Activated naive CD4-positive, alpha-beta T cell (primary cell): ENCODE results near the gene GSTM5.
"Not testable (repeated sequence)": the region's sequence is repeated elsewhere in the genome, so short reads cannot be mapped to it uniquely, and the experiment has no call there.

ENCODE experiments used
- DNase-seq, 4 experiments: peaks; one replicate each; lab custom pipeline; 2025; lab: John Stamatoyannopoulos, UW

Gene GSTM5

DNA sequence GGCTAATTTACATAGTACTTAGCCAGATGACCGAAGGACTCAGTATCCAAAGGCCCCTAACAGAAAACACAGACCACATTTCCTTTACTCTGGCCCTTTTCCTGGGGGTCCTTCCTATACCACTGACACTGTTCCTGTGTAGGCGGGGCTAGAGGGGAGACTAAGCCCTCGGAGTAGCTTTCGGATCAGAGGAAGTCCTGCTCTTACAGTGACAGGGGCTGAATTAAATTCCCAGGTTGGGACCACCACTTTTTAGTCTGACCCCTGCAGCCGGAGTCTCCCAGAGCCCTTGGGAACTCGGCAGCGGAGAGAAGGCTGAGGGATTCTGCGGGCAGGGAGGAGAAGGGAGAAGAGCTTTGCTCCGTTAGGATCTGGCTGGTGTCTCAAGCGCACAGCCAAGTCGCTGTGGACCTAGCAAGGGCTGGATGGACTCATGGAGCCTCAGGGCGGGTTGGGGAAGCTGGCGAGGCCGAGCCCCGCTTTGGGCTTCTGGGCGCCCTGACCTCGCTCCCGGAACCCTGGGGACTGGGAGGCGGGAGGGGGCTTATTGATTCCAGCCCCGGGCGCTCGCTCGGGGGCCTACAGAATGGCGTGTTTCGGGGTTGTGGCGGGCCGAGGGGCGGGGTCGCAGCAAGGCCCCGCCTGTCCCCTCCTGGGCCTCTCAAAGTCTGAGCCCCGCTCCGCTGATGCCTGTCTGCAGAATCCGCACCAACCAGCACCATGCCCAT lies at the start of gene GSTM5:
Gene GSTM5 (plus strand): TSS at position 659 of the 728 bp plus-strand sequence. CDS start 62 bp downstream, at position 721.
- not testable (repeated sequence) for DNase-seq

DNA sequence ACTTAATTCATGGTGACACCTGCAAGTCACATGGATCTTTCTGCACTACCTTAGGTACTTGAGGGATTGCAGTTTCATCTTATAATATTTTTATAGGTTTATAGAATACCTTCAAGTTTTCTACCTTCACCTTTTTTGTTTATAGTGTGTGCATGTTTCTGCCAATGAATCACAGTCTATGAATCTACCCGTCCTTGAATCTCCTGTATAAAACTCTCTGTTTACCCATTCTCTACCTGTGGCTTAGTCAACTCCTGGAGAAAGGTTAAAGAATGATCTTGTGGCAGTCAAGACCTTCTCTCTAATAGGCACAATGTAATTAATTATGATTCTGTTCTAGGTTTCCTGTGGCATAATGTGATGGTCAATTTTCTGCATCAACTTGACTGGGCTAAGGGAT lies 47.4 kb upstream of the GSTM5 start:
- no peak for DNase-seq

DNA sequence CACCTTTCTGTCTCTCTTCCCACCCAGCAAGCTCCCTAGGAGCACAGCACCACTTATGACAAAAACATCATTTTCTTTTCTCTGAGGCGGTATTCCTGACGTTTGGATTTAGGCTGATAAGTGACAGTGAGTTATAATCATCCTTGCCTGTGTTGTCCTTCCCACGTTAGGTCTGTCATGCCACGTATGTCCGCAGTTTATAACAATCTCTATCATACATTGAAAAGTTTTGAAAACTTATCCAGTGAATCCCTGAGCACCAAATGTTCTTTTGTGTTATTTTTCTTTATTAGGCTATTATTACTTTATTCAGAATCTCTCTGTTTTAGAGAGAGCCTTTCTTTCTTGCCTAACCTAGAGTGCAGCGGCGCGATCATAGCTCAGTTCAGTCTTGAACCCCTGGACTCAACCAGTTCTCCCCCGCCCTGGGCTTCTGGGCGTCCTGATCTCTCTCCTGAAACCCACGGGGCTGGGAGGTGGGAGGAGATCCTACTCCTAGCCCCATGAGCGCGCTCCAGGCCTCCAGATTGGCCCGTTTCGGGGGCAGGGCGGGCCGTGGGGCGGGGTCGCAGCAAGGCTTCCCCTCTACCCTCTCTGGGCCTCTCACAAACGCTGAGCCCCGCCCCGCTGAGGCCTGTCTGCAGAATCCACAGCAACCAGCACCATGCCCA lies 44.5 kb upstream of the GSTM5 start, which contains the start of gene GSTM2:
Gene GSTM2 (plus strand): TSS at position 606 of the 671 bp plus-strand sequence. CDS start 59 bp downstream, at position 665.
- DNase-seq, result peak; percentile 43 to 85 (median 72)

DNA sequence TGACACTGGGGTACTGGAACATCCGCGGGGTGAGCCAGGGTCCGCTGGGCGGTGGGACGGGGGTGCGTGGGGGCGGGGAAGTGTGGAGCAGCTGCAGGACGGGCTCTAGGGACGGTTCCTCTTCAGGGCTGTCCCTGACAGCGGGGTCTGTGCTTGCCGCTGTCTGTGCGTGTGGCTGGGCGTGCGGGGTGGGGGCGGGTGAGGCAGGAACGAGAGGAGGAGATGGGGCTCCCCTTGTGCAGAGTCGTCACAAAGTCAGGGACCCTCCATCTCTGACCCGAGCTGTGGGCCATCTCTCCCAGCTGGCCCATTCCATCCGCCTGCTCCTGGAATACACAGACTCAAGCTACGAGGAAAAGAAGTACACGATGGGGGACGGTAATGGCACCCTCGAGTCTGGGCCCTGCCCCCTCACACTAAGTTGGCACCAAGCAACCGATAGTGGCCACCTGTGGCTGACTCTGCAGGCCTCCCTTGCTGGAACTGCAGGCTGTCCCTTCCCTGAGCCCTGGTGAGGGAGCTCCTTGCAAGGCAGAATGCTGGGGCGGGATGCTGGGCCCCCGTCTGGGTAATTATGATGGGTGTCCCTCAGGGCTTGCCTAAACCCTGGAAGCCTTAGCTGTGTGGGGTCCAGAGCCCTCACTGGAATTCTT lies 43.8 kb upstream of the GSTM5 start:
- no peak for DNase-seq

DNA sequence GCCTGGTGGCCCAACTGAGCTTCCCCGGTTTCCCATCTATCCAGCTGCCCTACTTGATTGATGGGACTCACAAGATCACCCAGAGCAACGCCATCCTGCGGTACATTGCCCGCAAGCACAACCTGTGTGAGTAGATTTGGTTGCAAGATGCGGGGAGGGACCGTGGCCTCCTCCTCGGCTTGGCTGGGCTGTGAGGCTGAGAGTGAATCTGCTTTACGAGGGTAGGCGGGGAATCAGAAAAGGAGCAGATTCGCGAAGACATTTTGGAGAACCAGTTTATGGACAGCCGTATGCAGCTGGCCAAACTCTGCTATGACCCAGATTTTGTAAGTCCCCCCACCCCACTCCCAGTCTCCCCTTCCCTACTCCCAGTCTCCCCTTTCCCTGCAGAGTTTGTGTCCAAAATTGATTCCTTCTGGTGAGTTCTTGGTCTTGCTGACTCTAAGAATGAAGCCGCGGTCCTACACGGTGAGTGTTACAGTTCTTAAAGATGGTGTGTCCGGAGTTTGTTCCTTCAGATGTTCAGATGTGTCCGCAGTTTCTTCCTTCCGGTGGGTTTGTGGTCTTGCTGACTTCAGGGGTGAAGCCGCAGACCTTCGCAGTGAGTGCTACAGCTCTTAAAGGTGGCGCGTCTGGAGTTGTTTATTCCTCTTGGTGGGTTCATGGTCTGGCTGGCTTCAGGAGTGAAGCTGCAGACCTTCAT lies 42.7 kb upstream of the GSTM5 start:
- DNase-seq, result no peak

DNA sequence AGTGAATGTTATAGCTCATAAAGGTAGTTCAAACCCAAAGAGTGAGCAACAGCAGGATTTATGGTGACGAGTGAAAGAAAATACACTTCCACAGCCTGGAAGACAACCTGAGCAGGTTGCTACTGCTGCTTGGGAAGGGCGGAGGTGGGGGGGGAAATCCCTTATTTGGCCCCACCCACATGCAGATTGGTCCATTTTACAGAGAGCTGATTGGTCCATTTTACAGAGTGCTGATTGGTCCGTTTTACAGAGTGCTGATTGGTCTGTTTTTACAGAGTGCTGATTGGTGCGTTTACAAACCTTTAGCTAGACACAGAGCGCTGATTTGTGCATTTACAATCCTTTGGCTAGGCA lies 42.1 kb upstream of the GSTM5 start:
- DNase-seq, result not testable (repeated sequence)

DNA sequence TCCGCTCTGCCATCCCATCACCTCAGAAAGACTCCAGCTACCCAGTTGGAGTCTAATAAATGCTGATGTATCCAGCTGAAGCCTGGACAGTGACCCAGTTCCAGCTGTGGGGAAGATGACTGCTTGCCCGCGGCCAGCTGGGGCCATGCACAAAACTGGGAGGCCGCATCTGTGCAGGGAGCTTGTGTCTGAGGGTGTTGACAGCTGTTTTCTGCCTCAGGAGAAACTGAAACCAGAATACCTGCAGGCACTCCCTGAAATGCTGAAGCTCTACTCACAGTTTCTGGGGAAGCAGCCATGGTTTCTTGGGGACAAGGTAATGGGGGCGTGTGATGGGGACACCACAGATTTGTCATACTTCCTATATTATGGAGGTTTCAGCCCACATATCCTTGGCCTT lies 41.0 kb upstream of the GSTM5 start:
- no peak for DNase-seq

DNA sequence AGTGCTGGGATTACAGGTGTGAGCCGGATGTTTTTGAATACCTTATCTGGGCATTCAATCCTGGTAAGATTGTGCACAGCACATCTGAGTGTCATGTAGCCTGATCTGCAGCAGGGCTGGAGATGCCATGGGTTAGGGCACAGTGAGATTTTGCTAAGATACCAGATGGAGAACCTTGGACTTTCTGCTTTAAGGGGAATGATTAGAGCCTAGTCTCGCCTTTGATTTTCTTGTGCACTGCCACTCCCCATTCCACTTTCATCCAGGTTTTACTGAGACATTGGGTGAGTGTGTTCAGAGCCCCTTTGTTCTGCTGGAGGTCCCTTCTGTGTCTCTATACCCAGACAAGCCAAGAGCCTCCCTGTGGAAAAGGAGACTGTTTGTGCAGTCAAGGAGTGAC lies 38.2 kb upstream of the GSTM5 start:
- DNase-seq, result not testable (repeated sequence)

DNA sequence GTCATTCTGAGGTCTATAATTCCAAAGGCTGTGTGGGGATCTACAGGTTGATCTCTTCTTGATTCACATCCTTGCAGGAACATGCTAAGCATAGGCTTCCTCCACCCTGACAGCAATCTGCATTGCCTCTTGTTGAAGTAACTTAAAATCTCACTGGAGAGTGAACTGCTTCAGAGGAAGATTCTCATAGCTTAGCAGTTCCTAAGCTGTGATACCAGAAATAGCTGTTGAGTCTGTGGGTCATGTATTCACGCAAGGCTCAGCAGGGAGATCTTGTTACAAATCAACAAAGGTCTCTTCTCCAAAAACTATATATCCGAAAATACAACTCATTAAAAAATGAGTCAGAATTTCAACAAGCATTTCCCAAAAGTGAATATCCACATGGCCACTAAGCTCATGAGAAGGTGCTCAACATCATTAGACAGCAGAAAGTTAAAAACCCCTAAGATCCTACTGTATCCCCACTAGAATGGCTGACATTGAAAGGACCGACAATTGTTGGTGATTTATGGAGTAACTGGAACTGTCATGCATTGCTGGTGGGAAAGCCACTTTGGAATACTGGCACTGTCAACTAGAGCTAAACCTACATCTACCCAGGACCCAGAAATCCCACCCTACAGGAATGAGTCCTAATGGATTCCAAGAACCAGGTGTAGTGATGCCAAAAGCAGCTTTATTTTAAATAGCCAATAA lies 35.2 kb upstream of the GSTM5 start:
- DNase-seq, result not testable (repeated sequence)

DNA sequence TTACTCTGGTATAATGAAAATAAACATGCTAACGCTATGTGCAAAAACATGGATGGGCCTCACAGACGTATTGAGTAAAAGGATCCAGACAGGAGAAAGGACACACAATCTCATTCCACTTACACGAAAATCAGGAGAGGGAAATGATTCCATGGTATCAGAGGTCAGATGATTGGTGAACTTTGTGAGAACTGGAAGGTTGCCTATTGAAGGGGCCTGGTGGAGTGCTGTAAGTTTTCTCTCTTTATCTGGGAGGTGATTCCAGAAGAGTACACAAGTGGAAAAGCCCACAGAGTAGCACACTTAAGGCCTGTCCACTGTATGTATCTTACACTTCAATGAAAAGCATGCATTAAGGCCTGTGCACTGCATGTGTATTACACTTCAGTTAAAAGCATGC lies 34.6 kb upstream of the GSTM5 start:
- DNase-seq, result no peak

DNA sequence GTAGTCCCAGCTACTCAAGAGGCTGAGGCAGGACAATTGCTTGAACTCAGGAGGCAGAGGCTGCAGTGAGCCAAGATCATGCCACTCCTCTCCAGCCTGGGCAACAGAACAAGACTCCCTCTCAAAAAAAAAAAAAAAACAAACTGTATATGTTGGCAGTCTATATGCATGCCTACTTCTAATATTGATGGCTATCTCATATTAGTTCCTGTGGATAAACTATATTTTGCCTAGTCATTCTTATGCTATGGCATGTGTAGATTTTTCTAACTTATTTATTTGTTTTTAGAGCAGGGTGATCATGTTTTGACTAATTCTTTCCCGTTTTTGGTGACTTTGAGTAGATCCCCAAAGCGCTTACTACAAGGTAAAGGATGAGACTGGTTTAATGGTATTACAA lies 33.4 kb upstream of the GSTM5 start:
- DNase-seq, result not testable (repeated sequence)

DNA sequence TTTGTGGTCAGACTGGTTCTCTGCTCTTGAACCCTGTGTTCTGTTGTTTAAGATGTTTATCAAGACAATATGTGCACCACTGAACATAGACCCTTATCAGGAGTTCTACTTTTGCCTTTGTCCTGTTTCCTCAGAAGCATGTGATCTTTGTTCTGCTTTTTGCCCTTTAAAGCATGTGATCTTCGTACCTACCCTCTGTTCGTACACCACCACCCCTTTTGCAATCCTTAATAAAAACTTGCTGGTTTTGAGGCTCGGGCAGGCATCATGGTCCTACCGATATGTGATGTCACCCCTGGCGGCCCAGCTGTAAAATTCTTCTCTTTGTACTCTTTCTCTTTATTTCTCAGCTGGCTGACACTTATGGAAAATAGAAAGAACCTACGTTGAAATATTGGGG lies 27.3 kb upstream of the GSTM5 start:
- not testable (repeated sequence) for DNase-seq

DNA sequence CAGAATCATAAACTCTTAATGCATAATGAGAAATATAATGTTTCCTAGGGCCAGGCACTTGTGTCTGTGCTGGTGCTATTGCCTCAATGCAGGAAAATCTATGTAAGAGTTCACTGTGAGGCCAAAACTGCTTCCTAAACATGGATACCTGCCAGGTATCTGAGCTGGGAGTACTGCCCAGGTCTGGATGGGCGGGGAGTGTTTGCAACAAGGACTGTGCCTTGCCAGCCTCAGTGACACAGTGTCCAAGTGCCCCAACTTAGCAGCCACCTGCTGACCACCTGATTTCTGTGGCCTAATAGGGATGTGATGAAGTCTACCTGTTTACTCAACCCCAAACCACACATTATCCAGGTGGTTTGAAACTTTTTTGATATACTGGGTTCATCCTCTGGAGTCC lies 26.7 kb upstream of the GSTM5 start:
- not testable (repeated sequence) for DNase-seq

DNA sequence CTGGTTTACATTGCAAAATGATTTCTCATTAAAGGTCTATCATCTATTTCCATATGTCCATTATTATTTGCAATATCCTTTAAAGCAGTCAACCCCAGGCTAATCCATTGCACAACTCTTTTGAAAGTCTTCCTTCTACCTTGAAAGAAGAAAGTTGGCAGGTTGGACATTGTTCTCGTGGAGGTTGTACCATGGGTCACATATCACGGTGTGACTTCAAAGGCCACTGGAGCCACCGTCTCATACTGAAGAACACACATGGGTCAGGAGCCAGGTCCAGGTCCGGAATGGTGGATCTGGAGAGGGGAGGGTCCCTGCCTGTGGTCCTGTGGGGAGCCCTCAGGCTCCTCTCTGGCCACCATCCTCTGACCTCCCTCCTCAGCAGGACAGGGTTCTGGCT lies 26.2 kb upstream of the GSTM5 start:
- DNase-seq, result not testable (repeated sequence)

DNA sequence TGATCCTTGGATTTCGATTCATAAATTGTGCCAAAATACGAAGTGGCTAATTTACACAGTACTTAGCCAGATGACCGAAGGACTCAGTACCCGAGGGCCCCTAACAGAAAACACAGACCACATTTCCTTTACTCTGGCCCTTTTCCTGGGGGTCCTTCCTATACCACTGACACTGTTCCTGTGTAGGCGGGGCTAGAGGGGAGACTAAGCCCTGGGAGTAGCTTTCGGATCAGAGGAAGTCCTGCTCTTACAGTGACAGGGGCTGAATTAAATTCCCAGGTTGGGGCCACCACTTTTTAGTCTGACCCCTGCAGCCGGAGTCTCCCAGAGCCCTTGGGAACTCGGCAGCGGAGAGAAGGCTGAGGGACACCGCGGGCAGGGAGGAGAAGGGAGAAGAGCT lies 24.9 kb upstream of the GSTM5 start:
- DNase-seq, result not testable (repeated sequence)

DNA sequence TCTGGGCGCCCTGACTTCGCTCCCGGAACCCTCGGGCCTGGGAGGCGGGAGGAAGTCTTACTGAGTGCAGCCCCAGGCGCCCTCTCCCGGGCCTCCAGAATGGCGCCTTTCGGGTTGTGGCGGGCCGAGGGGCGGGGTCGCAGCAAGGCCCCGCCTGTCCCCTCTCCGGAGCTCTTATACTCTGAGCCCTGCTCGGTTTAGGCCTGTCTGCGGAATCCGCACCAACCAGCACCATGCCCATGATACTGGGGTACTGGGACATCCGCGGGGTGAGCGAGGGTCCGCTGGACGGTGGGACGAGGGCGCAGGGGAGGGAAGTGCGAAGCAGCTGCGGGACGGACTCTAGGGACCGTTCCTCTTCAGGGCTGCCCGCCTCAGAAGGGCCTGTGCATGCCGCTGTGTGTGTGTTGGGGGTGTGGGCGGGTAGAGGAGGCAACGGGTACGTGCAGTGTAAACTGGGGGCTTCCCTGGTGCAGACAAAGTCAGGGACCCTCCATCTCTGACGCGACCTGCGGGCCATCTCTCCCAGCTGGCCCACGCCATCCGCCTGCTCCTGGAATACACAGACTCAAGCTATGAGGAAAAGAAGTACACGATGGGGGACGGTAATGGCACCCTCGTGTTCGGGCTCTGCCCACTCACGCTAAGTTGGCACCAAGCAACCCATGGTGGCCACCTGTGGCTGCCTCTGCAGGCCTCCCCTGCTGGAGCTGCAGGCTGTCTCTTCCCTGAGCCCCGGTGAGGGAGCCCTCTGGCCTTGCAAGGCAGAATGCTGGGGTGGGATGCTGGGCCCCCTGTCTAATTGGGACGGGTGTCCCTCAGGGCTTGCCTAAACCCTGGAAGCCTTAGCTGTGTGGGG lies 24.2 kb upstream of the GSTM5 start, which contains the start of gene GSTM1:
Gene GSTM1 (plus strand): TSS at position 177 of the 859 bp plus-strand sequence. CDS start 57 bp downstream, at position 234.
- DNase-seq, result peak; percentile 20 to 84 (median 56)

DNA sequence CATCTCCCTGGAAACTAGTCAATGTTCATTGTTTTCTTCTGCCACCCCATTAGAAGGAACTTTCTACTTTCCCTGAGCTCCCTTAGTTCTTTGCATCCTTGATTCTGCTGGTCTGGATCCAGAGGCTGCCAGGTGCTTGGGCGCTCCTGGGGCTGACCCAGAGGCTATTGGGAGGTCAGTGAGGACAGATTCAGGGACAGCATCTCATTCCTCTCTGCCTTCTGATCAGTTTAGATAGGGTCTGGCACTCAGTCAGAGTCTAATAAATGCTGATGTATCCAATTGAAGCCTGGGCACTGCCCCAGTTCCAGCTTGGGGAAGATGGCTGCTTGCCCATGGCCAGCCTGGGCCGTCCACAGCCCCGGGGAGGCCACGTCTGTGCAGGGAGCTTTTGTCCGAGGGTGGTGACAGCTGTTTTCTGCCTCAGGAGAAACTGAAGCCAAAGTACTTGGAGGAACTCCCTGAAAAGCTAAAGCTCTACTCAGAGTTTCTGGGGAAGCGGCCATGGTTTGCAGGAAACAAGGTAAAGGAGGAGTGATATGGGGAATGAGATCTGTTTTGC lies 22.1 kb upstream of the GSTM5 start:
- DNase-seq, result no peak

DNA sequence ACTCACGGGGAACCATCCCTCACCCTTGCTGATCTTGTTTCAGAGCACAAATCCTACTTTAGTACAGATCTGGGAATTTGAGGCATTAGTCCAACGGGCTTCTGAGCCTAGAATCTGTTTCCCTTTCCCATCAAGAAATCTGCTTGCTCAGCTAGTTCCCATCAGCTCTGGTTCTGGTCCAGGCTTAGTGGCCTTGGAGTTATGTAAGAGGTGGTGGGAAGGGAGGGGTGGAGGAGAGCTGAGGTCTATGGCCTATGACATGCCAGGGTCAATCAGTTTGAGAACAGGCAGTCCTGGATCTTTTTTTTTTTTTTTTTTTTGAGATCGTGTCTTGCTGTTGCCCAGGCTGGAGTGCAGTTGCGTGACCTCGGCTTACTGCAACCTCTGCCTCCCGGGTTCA lies 20.3 kb upstream of the GSTM5 start:
- no peak for DNase-seq

DNA sequence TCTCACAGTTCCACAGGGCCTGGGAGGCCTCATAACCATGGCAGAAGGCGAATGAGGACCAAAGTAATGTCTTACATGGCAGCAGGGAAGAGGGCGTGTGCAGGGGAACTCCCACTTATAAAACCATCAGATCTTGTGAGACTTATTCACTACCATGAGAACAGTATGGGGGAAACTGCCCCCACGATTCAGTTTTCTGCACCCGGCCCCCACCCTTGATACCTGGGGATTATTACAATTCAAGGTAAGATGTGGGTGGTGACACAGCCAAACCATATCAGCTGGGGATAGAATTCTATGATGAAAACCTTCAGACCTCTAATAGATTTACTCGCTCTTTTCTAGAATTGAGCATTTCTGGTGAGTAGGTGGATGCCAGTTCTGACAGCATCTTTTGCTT lies 17.7 kb upstream of the GSTM5 start:
- DNase-seq, result not testable (repeated sequence)

DNA sequence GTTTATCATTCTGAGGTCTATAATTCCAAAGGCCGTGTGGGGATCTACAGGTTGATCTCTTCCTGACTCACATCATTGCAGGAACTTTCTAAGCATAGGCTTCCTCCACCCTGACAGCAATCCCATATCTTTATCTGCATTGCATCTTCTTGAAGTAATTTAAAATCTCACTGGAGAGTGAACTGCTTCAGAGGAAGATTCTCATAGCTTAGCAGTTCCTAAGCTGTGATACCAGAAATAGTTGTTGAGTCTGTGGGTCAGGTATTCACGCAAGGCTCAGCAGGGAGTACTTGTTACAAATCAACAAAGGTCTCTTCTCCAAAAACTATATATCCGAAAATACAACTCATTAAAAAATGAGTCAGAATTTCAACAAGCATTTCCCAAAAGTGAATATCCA lies 16.9 kb upstream of the GSTM5 start:
- DNase-seq, result not testable (repeated sequence)
